Measurements from ENCODE around the gene ZMAT3.
"Not testable (repeated sequence)": the region's sequence is repeated elsewhere in the genome, so short reads cannot be mapped to it uniquely, and the experiment has no call there.

Gene ZMAT3

GRCh38 chr3:179071323-179072099 lies at the start of gene ZMAT3:
TSS of gene ZMAT3 (minus strand) at chr3:179071809. CDS start at chr3:179067752, 4,057 bp downstream.
- peak; percentile 94 for DNase-seq

- DNase-seq, result no peak
Observed at GRCh38 chr3:179116816-179117215, 45.2 kb upstream of the ZMAT3 start.

- not testable (repeated sequence) for DNase-seq
Observed at GRCh38 chr3:179115444-179115843, 43.8 kb upstream of the ZMAT3 start.

GRCh38 chr3:179113903-179114302 lies 42.3 kb upstream of the ZMAT3 start:
- no peak for DNase-seq

- no peak for DNase-seq
Observed at GRCh38 chr3:179108086-179108485, 36.5 kb upstream of the ZMAT3 start.

- peak; percentile 18 for DNase-seq
Observed at GRCh38 chr3:179107617-179108016, 36.0 kb upstream of the ZMAT3 start.

- no peak for DNase-seq
Observed at GRCh38 chr3:179105881-179106280, 34.3 kb upstream of the ZMAT3 start.

- peak; percentile 63 for DNase-seq
Observed at GRCh38 chr3:179100652-179101051, 29.0 kb upstream of the ZMAT3 start.

GRCh38 chr3:179098388-179099077 lies 26.9 kb upstream of the ZMAT3 start:
- DNase-seq, result no peak

- DNase-seq, result peak; percentile 41
Observed at GRCh38 chr3:179093807-179094206, 22.2 kb upstream of the ZMAT3 start.

- DNase-seq, result no peak
Observed at GRCh38 chr3:179091113-179091512, 19.5 kb upstream of the ZMAT3 start.

- no peak for DNase-seq
Observed at GRCh38 chr3:179088306-179088705, 16.7 kb upstream of the ZMAT3 start.

- peak; percentile 54 for DNase-seq
Observed at GRCh38 chr3:179083977-179084376, 12.4 kb upstream of the ZMAT3 start.

- no peak for DNase-seq
Observed at GRCh38 chr3:179082416-179082815, 10.8 kb upstream of the ZMAT3 start.

GRCh38 chr3:179081885-179082284 lies 10.3 kb upstream of the ZMAT3 start:
- no peak for DNase-seq

GRCh38 chr3:179079537-179079936 lies 7.9 kb upstream of the ZMAT3 start:
- DNase-seq, result no peak

- peak; percentile 69 for DNase-seq
Observed at GRCh38 chr3:179076243-179077027, 4.8 kb upstream of the ZMAT3 start.

GRCh38 chr3:179074656-179075055 lies 3.0 kb upstream of the ZMAT3 start:
- no peak for DNase-seq

- DNase-seq, result no peak
Observed at GRCh38 chr3:179073816-179074215, 2.2 kb upstream of the ZMAT3 start.

GRCh38 chr3:179072100-179072438 lies 460 bp upstream of the ZMAT3 start:
- DNase-seq, result peak; percentile 69

GRCh38 chr3:179071027-179071322 lies 634 bp downstream of the ZMAT3 start:
- DNase-seq, result no peak

- peak; percentile 93 for DNase-seq
Observed at GRCh38 chr3:179069762-179070390, 1.7 kb downstream of the ZMAT3 start.

- DNase-seq, result peak; percentile 72
Observed at GRCh38 chr3:179068779-179069530, 2.7 kb downstream of the ZMAT3 start.
